Measurements from ENCODE around the gene RNF220.

RNF220 gene

GRCh38 chr1:44641126-44642102, 236.4 kb downstream of the RNF220 start:
- DNase-seq, result no peak

GRCh38 chr1:44642255-44642654, 237.2 kb downstream of the RNF220 start:
- DNase-seq, result no peak

GRCh38 chr1:44642925-44643324, 237.9 kb downstream of the RNF220 start:
- no peak for DNase-seq

DNA sequence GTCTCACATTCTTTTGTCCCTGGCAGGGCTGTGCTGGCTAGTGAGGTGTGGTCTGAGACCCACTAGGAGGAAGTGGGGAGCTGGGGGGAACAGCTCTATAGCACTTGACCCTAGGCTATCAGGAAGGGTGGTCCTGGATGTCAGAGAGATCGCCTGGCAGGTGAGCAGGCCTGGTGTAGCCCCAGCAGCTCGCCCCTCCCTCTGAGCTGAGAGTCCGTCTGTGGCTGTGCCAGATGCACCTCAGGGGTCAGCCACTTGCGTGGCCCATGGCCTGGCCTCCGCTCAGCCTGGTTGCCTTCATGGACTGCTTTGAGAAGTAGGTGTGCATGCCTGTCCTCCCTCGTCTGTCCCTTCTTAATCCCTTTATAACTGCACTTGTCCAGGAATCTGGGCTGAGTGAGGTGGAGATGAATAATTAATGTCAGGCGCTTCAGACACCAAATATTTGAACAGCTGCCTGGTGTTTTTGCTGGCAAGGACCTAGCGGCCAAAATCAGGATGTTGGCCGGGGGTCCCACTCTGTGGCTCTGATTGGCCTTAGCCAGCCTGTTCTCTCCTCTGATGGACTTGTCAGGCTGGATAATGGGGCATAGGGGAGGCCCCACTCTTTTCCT, 238.8 kb downstream of the RNF220 start:
- peak; percentile 87 for DNase-seq

DNA sequence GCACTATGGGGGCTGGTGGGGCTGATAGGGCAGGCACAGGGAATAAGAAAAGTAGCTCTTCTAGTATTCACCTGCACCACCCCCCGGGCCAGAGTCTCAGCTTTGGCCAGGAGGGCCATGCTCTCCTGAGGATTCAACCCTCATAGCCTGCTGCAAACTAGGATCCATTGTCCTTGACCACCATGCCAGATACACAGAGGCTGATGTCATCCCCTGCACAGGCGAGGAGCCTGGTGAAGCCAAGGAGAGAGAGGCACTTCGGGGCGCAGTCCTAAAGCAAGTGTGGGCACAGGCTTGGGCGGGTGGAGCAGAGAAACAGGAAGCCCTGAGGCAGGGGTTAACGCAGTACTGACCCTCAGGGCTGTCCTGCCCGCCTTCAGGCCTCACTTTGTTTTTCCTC, 239.8 kb downstream of the RNF220 start:
- no peak for DNase-seq

DNA sequence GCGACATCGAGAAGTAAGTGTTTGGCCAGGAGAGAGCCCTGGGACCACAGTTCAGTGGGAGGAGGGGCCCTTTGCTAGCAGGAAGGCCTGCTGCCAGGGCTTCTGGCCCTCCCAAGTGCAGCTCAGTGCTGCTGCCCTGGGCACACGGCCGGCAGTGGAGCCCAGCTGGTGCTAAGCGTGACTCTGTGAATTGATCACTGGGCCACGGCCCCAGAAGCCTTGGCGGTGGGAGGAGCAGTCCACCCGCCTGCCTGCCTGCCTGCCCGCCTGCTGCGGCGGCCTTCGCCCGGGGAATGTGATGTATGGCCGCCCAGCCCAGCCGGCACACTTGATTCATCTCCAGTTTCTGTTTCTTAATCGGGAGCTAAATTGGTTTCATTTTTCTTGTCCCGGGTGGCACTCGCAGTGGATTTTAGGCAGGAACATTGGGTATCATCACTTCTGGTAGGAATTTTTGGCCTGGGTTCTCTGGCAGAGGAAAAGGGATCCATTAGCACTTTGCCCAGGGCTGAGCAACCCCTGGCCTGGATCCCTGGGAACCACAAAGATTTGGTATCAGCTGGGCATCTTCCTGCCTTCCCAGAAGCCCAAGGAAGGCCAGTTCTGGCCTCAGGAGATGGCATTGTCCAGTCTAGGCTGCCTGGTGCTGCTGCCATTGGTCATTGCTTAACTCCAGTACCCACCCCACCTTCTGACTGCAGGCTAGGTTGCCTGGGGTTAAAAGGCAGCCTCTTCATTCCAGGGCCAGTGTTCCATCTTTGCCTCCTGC, 240.6 kb downstream of the RNF220 start:
- DNase-seq, result no peak

- no peak for DNase-seq
These were observed 241.4 kb downstream of the RNF220 start for GRCh38 chr1:44646261-44647110.

DNA sequence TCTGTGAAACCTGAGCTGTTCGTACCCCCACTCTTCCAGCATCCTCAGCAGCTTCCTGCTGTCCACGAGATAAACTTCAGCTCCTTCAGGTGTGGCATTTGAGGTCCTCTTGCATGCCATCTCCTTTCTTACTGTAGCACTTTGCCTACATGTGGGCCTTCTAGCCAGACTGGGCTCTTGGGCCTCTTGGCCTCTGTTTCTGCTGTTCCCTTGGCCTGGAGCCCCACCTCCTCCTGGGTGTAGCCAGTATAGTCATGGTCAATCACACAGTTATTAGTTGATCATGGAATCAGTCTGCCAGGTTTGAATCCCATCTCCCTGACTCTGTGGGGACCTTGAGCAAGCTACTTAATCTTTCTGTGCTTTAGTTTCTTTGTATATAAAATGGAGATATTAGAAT, 242.8 kb downstream of the RNF220 start:
- no peak for DNase-seq

- DNase-seq, result no peak
These were observed 243.6 kb downstream of the RNF220 start for GRCh38 chr1:44648529-44649250.

DNA sequence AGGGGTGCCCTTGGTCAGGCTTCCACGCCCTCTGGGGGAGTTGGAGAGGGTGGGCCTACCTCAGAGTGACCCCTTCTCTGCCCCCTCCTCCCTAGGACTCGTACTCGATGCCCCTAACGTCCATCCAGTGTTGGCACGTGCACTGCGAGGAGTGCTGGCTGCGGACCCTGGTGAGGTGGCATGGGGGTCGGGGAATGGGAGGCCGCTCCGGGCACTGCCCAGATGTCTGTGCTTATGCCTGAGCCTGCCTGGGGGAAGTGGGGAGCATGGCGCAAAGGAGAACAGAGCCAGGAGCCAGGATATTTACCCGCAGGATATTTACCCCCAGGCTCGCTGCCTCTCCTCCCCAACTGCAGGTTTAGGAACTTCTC, 244.7 kb downstream of the RNF220 start:
- DNase-seq, result no peak

DNA sequence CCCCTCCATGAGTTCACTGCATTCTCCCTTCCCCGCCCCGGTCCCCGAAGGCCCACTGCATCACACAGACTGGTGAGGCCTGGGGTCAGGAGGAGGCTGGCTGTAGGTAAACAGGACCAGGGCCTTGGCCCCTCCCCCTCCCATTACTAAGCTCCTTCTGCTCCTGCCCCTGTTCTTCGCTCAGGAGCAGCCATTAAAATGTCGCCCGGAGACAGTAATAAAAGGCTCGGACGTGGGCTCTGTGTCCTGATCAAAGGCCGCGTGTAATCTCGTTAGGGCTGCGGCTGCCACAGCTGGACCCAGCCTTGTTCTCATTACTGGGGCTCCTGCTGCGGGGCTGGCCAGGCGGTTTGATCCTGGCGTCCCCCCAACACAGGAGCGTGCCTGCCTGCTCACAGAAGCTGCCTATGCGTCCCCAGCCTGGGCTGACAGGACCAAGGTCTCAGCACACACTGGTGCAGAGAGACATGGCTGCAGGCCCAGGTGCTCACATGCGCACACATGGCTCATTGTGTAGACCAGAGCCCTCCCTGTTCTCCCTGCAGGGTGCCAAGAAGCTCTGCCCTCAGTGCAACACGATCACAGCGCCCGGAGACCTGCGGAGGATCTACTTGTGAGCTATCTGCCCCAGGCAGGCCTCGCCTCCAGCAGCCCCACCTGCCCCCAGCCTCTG, 245.2 kb downstream of the RNF220 start:
- no peak for DNase-seq

- DNase-seq, result no peak
These were observed 246.0 kb downstream of the RNF220 start for GRCh38 chr1:44651069-44651468.

GRCh38 chr1:44652445-44653106, 247.5 kb downstream of the RNF220 start:
- DNase-seq, result peak; percentile 74

GRCh38 chr1:44653107-44653964, 248.3 kb downstream of the RNF220 start:
- no peak for DNase-seq

- DNase-seq, result no peak
These were observed 249.6 kb downstream of the RNF220 start for GRCh38 chr1:44654621-44655187.

DNA sequence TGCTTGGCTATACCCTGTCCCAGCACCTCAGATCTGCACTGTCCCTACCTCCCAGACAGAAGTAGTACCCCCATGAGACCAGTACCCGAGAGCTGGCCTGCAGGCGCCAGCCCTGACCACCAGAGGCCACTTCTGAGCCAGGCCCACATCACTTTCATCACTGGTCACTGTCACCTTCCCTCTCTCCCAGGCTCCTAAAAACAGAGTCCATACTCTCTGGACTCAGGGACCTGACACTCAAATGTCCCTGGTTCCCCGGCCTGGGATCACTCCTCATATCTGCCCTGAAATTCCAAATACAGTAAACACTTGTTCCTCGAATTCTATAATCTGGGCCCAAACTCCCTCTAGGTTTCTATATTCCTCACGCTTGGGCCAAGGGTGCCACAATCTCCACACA, 250.6 kb downstream of the RNF220 start:
- no peak for DNase-seq

- DNase-seq, result no peak
These were observed 254.5 kb downstream of the RNF220 start for GRCh38 chr1:44659566-44659965.

DNA sequence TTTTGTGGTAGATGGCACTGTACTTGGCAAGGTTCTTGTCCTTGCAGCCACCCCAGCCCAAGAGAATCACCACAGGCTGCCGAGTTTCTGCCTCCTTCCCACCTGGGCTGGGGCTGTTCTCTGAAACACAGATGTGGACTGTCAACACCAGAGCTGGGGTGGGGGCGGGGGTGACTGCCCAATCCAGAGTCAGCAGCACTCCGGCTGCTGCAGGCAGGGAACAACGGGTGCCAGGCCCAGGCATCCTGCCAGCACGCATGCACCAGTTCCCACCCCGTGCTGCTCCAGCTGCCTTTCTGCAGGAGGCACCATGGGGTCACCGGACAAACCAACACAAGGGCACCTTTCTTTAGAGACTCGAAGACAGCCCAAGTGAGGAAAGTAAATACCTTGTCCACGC, 255.1 kb downstream of the RNF220 start:
- peak; percentile 90 for DNase-seq

Measured in NCI-H774 (cell line).